K562 (cell line): ENCODE measurements around the gene RCC2. TPM values are rescaled to one million over a fixed set of nuclear protein-coding genes. Genes with fewer than 3 reads are reported as not detected.

Experiments
- ATAC-seq: fragments of 200-7000 bp; cut with Tn5 transposase; 3 replicates; pipeline ENCODE4 v1.9.1; 2020; ENCODE audit warnings: moderate library complexity
- BruUV-seq: library from RNA; stranded (reverse); fragments of 400-500 nt; replicated peaks from 2 replicates; lab custom pipeline; 2021; lab: Mats Ljungman, UMichigan
- CTCF ChIA-PET: fragments of 300-600 bp; formaldehyde crosslinking; extraction: SDS; loops from one replicate; lab custom pipeline; 2021; ENCODE audit warnings: low intra/inter-chr PET ratio; lab: Yijun Ruan, JAX
- POLR2A ChIA-PET: fragments of 300-600, 350-650 bp; sonication (Branson Sonifier 250); formaldehyde crosslinking; extraction: SDS; loops from one replicate; lab custom pipeline; 2021; ENCODE audit warnings: antibody characterized with exemption, inconsistent platforms; lab: Yijun Ruan, JAX
- DNase-seq, 4 experiments: peaks; one replicate each; pipeline versions ENCODE4 v3.0.0 to v3.0.0-alpha.2; 2011 to 2018; ENCODE audit warnings: low spot score in 3 of 4, mixed read lengths in 3 of 4; ENCODE audit errors: extremely low read depth in 1 of 4
- FAIRE-seq: peaks from 2 replicates; lab custom pipeline; 2011; peaks lifted over from hg19 to GRCh38; lab: Jason Lieb, UNC
- H2AFZ ChIP-seq: 2 replicates; pipeline ENCODE4 v1.6.0; 2011; ENCODE audit warnings: low read depth, low read length, control low read depth, inconsistent platforms
- H3K27ac ChIP-seq: fragments of 200-600 bp; 3 replicates; pipeline ENCODE4 v1.8.0; 2011; ENCODE audit warnings: low read depth, mild to moderate bottlenecking, control low read depth, inconsistent platforms, low read length, moderate library complexity, mixed read lengths; ENCODE audit errors: extremely low read depth
- H3K27me3 ChIP-seq, 2 experiments: fragments of 300-600 bp in 1 of 2; 2 replicates in 1 of 2; 3 replicates in 1 of 2; pipeline versions ENCODE4 v1.6.0 to v1.8.0; 2011; ENCODE audit warnings: inconsistent platforms in 2 of 2, low read length in 2 of 2, mild to moderate bottlenecking in 1 of 2, mixed read lengths in 1 of 2, moderate library complexity in 1 of 2; ENCODE audit not compliant: control insufficient read depth in 2 of 2, insufficient read depth in 2 of 2
- H3K36me3 ChIP-seq: fragments of 300-600 bp; 3 replicates; pipeline ENCODE4 v1.8.0; 2011; ENCODE audit warnings: mild to moderate bottlenecking, low read length, inconsistent platforms; ENCODE audit not compliant: control insufficient read depth, insufficient read depth
- H3K4me1 ChIP-seq, 2 experiments: fragments of 200-600 bp in 1 of 2; replicated peaks in 1 of 2; 2 replicates in 1 of 2; 3 replicates in 1 of 2; pipeline versions ENCODE4 v1.5.1 to v1.8.0; 2011; ENCODE audit warnings: inconsistent platforms in 2 of 2, low read length in 2 of 2, mild to moderate bottlenecking in 1 of 2, mixed read lengths in 1 of 2, moderate library complexity in 1 of 2; ENCODE audit not compliant: control insufficient read depth in 2 of 2, insufficient read depth in 2 of 2
- H3K4me2 ChIP-seq: 2 replicates; pipeline ENCODE4 v1.6.1; 2011; ENCODE audit warnings: low read length, control low read depth, inconsistent platforms, mixed read lengths; ENCODE audit not compliant: insufficient read depth
- H3K4me3 ChIP-seq: fragments of 200-600 bp; sonication (generic), shearing (Covaris generic); 2 replicates; pipeline ENCODE4 v1.5.1; 2016; ENCODE audit warnings: control low read depth, inconsistent platforms
- H3K79me2 ChIP-seq: fragments of 200-600 bp; 3 replicates; pipeline ENCODE4 v1.8.0; 2011; ENCODE audit warnings: low read length, inconsistent platforms; ENCODE audit not compliant: control insufficient read depth, insufficient read depth
- H3K9ac ChIP-seq, 2 experiments: 2 replicates each; pipeline versions ENCODE4 v1.6.0 to v1.6.1; 2011; ENCODE audit warnings: low read depth in 2 of 2, low read length in 2 of 2, control low read depth in 1 of 2, inconsistent platforms in 1 of 2, mild to moderate bottlenecking in 1 of 2, mixed read lengths in 1 of 2; ENCODE audit not compliant: insufficient read depth in 1 of 2
- H3K9me1 ChIP-seq: one replicate; pipeline ENCODE4 v1.6.0; 2011; ENCODE audit warnings: inconsistent platforms, mild to moderate bottlenecking, low read length, moderate library complexity; ENCODE audit not compliant: control insufficient read depth, insufficient read depth
- H3K9me3 ChIP-seq: replicated peaks from 2 replicates; pipeline ENCODE4 v1.5.1; 2011; ENCODE audit warnings: low read depth, low read length, inconsistent platforms; ENCODE audit not compliant: control insufficient read depth, insufficient read depth
- H4K20me1 ChIP-seq: replicated peaks from 2 replicates; pipeline ENCODE4 v1.6.1; 2011; ENCODE audit warnings: low read length, inconsistent platforms, mixed read lengths; ENCODE audit not compliant: control insufficient read depth, insufficient read depth
- COPS2 ChIP-seq: fragments of 450-650 bp; conservative IDR thresholded peaks from 2 replicates; pipeline ENCODE4 v1.6.1; 2016; ENCODE audit warnings: mild to moderate bottlenecking, moderate library complexity
- ELF2 ChIP-seq: fragments of 250-450 bp; sonication (Bioruptor Pico); IDR thresholded peaks from 2 replicates; pipeline ENCODE4 v1.5.0; 2021; ENCODE audit warnings: mild to moderate bottlenecking
- GATAD2A ChIP-seq: fragments of 450-650 bp; IDR thresholded peaks from 2 replicates; pipeline ENCODE4 v1.6.1; 2017
- HLTF ChIP-seq: fragments of 450-650 bp; IDR thresholded peaks from 2 replicates; pipeline ENCODE4 v1.6.1; 2016
- KDM5B ChIP-seq: fragments of 200-600 bp; sonication (generic); IDR thresholded peaks from 2 replicates; pipeline ENCODE4 v1.6.1; 2012; ENCODE audit warnings: low read depth, mild to moderate bottlenecking, moderate library complexity, low read length, control low read depth, inconsistent platforms; ENCODE audit not compliant: insufficient replicate concordance
- NFRKB ChIP-seq: fragments of 450-650 bp; IDR thresholded peaks from 2 replicates; pipeline ENCODE4 v1.6.1; 2016; ENCODE audit warnings: low read depth
- SMAD3 ChIP-seq: fragments of 450-650 bp; formaldehyde crosslinking; conservative IDR thresholded peaks from 2 replicates; pipeline ENCODE4 v1.4.0; 2020; ENCODE audit warnings: mild to moderate bottlenecking
- ZNF785 ChIP-seq: fragments of 250-450 bp; sonication (Bioruptor Pico); IDR thresholded peaks from 2 replicates; pipeline ENCODE4 v1.4.0; 2020; ENCODE audit warnings: mild to moderate bottlenecking
- ZZZ3 ChIP-seq: fragments of 450-650 bp; IDR thresholded peaks from 2 replicates; pipeline ENCODE4 v1.6.1; 2016; ENCODE audit warnings: antibody characterized with exemption, mild to moderate bottlenecking, moderate library complexity
- WGBS: fragments of 100-300 bp; shearing (Covaris generic); methylation state at CpG from one replicate; pipeline ENCODE4 v1.1.6; 2016; ENCODE audit warnings: low coverage, mixed read lengths; ENCODE audit not compliant: insufficient coverage; ENCODE audit errors: missing lambda C conversion rate; 5-methylcytosine and 5-hydroxymethylcytosine counted together
- in situ Hi-C: fragments of 300-500 bp; cut with MboI; formaldehyde crosslinking; loops from 4 replicates; pipeline ENCODE4 v1.15.0; 2018; ENCODE audit warnings: inconsistent platforms, mixed read lengths
- intact Hi-C: fragments of 100-400 bp; cut with micrococcal nuclease; formaldehyde crosslinking; loops from 2 replicates; pipeline ENCODE4 v1.14.2; 2022
- polyA plus RNA-seq, 8 experiments: library from polyadenylated mRNA; depleted of rRNA in 4 of 8; stranded (reverse) in 5 of 8; unstranded in 3 of 8; fragments of >200 nt; fragmentation: Nextera tagmentation in 2 of 8; fragmentation: Illumina TruSeq in 1 of 8; extraction: Ambion mirVana in 2 of 8; extraction: Trizol in 1 of 8; gene quantifications; 2 replicates each; pipeline versions ENCODE4 v1.2.1 to v1.2.3, GENCODE V29; 2011 to 2014; ENCODE audit warnings: inconsistent platforms in 1 of 8, missing spikeins in 1 of 8
- total RNA-seq, 7 experiments: library from RNA; depleted of rRNA in 6 of 7; stranded (reverse); fragments of >200 nt in 6 of 7; fragmentation: Illumina TruSeq in 2 of 7; extraction: Trizol in 2 of 7; gene quantifications; 2 replicates each; pipeline versions ENCODE4 v1.2.1 to v1.2.3, GENCODE V29; 2011 to 2021; ENCODE audit warnings: low replicate concordance in 1 of 7
- TF ChIP-seq, protein P1 (sequence below): fragments of 450-650 bp; IDR thresholded peaks from 2 replicates; pipeline ENCODE4 v1.6.1; 2016; ENCODE audit warnings: antibody characterized with exemption
- TF ChIP-seq, protein P2 (sequence below), 2 experiments: fragments of 450-650 bp in 1 of 2; sonication (generic) in 1 of 2; formaldehyde crosslinking in 1 of 2; IDR thresholded peaks; 2 replicates each; pipeline versions ENCODE4 v1.7.1 to v1.9.0; 2016 to 2022; ENCODE audit warnings: inconsistent platforms in 1 of 2, mild to moderate bottlenecking in 1 of 2, missing genetic modification reagents in 1 of 2

The RCC2 gene
- total and polyA plus RNA-seq, 9 of the 15 experiments (the other 6 are each of a cell fraction or from before 2014, with no cell fraction given), result 31.8 to 292 (median 116) TPM

DNA sequence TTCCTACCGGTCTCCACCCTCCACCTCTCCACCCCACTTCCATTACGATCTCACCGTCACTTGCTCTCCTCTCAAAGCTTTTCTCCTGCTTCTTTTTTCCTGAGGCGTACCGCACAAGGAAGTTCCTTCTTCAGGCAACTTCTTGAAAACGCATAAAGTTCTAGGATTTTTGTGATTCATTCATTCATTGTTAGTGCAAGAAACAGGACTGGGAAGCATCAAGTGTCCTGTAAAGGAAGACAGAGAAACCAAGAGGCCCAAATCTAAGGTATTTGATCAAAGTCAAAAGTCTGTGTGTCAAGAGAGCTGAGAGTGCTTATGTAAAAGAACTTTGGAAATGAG lies 1.3 kb upstream of the RCC2 start:
- no peak for ATAC-seq
- Histone ChIP-seq H3K4me2 (peak overlapping the region; percentile 98), H3K36me3 (peaks cover 16% of the 10 kb centered on the region), H3K27me3 (no peaks in the 10 kb centered on the region; a peak in 1 of 5 replicates), H3K27ac (peak overlapping the region; percentile 79; the same call in 2 of the 3 replicates), H3K4me1 (peaks cover 21 to 26% of the 10 kb centered on the region in 2 experiments; a peak in 4 of 5 replicates), H3K4me3 (peak overlapping the region; percentile 97), H3K9ac (peak overlapping the region; percentile 86 to 97), H2AFZ (peak overlapping the region; percentile 93), H3K79me2 (peaks cover 43% of the 10 kb centered on the region), H3K9me1 (no peaks in the 10 kb centered on the region), H4K20me1 (peaks cover 12% of the 10 kb centered on the region), H3K9me3 (no peaks in the 10 kb centered on the region)
- peak; percentile 52 for FAIRE-seq
- no peak for DNase-seq
- intact Hi-C loops, result no loop called here
- POLR2A ChIA-PET, result interaction anchor here (0.8 to 1.6 kb wide), 7 partner anchors 11 to 71 kb away, joined by 3 to 6 read pairs (median 4); no protein-coding TSS in a partner anchor
- 2% methylated on average over 6 of the region's 6 CpGs for WGBS
- CTCF ChIA-PET, result no interaction called here
- in situ Hi-C loops, result no loop called here
- BruUV-seq, result no TSS peak
- no peak for TF ChIP-seq HLTF
- TF ChIP-seq ZZZ3, result no peak
- TF ChIP-seq ZNF785 (CRISPR knock-in tag), result no peak
- peak; percentile 39; the same call in 1 of the 2 replicates for TF ChIP-seq ELF2 (CRISPR knock-in tag)
- TF ChIP-seq COPS2, result no peak
- peak; percentile 86; the same call in 1 of the 2 replicates for TF ChIP-seq NFRKB
- TF ChIP-seq, protein P1, sequence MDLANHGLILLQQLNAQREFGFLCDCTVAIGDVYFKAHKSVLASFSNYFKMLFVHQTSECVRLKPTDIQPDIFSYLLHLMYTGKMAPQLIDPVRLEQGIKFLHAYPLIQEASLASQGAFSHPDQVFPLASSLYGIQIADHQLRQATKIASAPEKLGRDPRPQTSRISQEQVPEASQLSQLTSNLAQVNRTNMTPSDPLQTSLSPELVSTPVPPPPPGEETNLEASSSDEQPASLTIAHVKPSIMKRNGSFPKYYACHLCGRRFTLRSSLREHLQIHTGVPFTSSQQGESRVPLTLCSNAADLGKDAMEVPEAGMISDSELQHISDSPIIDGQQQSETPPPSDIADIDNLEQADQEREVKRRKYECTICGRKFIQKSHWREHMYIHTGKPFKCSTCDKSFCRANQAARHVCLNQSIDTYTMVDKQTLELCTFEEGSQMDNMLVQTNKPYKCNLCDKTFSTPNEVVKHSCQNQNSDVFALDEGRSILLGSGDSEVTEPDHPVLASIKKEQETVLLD, result no peak
- TF ChIP-seq, protein P2, sequence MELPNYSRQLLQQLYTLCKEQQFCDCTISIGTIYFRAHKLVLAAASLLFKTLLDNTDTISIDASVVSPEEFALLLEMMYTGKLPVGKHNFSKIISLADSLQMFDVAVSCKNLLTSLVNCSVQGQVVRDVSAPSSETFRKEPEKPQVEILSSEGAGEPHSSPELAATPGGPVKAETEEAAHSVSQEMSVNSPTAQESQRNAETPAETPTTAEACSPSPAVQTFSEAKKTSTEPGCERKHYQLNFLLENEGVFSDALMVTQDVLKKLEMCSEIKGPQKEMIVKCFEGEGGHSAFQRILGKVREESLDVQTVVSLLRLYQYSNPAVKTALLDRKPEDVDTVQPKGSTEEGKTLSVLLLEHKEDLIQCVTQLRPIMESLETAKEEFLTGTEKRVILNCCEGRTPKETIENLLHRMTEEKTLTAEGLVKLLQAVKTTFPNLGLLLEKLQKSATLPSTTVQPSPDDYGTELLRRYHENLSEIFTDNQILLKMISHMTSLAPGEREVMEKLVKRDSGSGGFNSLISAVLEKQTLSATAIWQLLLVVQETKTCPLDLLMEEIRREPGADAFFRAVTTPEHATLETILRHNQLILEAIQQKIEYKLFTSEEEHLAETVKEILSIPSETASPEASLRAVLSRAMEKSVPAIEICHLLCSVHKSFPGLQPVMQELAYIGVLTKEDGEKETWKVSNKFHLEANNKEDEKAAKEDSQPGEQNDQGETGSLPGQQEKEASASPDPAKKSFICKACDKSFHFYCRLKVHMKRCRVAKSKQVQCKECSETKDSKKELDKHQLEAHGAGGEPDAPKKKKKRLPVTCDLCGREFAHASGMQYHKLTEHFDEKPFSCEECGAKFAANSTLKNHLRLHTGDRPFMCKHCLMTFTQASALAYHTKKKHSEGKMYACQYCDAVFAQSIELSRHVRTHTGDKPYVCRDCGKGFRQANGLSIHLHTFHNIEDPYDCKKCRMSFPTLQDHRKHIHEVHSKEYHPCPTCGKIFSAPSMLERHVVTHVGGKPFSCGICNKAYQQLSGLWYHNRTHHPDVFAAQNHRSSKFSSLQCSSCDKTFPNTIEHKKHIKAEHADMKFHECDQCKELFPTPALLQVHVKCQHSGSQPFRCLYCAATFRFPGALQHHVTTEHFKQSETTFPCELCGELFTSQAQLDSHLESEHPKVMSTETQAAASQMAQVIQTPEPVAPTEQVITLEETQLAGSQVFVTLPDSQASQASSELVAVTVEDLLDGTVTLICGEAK (IDR thresholded peaks at IDR 0.05), result 0 out of 2 replicates have a peak, but pooled peaks have one; percentile 10
- TF ChIP-seq, protein P2 (CRISPR knock-in tag; IDR thresholded peaks at IDR 0.05), result no peak
- TF ChIP-seq KDM5B, result peak; percentile 36
- TF ChIP-seq SMAD3 (CRISPR knock-in tag), result 0 out of 2 replicates have a peak, but pooled peaks have one; percentile 38
- TF ChIP-seq GATAD2A, result no peak
